GM12874 (cell line): ENCODE data around the gene SYNGR4.

Experiments used
- TF ChIP-seq, protein P1 (sequence below): IDR thresholded peaks from 2 replicates; pipeline ENCODE4 v1.5.1; 2011; ENCODE audit warnings: low read depth, mild to moderate bottlenecking, control low read depth, low read length, moderate library complexity; ENCODE audit not compliant: insufficient read depth

The SYNGR4 gene

DNA sequence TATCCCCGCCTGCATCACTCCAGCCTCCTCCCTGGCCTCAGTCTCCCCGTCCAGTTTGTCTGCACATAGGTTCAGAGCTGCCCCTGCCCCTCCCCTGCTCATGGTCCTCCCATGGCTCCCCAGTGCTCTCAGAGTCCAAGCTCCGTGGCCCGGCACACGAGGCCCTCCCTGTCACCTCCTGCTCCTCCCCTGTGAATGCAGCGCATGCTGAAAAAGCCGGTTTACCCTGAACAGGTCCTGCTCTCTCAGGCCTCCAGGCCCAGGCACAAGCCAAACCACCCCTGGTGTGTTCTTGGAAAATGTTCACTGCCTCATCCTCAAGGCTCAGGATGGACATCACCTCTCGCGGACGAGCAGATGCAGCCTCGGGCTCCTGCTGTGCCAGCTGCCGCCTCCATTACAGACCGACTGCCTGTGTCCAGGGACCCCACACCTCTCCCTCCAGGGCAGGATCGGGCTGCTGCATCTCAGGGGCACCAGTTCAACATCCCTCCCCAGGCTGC lies 25.9 kb upstream of the SYNGR4 start:
- TF ChIP-seq, protein P1, sequence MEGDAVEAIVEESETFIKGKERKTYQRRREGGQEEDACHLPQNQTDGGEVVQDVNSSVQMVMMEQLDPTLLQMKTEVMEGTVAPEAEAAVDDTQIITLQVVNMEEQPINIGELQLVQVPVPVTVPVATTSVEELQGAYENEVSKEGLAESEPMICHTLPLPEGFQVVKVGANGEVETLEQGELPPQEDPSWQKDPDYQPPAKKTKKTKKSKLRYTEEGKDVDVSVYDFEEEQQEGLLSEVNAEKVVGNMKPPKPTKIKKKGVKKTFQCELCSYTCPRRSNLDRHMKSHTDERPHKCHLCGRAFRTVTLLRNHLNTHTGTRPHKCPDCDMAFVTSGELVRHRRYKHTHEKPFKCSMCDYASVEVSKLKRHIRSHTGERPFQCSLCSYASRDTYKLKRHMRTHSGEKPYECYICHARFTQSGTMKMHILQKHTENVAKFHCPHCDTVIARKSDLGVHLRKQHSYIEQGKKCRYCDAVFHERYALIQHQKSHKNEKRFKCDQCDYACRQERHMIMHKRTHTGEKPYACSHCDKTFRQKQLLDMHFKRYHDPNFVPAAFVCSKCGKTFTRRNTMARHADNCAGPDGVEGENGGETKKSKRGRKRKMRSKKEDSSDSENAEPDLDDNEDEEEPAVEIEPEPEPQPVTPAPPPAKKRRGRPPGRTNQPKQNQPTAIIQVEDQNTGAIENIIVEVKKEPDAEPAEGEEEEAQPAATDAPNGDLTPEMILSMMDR: no peak

DNA sequence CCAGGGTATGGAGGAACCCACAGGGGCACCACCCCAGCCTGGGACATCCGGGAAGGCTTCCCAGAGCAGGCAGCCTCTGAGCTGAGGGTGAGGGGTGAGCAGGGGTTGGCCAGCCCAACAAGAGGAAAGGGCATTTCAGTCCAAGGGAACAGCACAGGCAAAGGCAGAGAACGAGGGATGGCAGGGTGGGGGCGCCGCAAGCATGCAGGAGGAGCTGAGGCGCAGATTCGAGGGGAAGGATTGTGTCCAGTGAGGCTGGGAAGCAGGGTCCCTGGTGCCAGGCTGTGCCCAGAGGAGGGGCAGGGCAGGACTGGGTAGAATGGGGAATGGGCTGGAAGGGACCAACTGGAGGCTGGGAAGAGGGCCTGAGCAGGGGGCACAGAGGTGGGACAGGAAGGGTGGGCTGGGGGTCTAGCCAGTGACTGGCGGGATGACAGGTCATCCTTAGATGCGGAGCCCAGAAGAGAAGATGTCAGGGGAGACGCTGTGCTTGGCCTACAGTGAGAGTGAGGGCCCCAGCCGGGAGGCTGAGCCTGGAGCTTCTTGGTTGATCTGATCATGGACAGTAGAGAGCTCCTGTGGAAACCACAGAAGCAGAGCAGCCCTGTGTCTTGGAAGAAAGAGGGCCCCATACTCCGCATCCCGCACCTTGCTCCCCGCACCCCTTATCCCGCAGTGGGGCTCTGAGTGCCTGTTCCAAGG lies 25.2 kb upstream of the SYNGR4 start:
- TF ChIP-seq, protein P1: no peak

DNA sequence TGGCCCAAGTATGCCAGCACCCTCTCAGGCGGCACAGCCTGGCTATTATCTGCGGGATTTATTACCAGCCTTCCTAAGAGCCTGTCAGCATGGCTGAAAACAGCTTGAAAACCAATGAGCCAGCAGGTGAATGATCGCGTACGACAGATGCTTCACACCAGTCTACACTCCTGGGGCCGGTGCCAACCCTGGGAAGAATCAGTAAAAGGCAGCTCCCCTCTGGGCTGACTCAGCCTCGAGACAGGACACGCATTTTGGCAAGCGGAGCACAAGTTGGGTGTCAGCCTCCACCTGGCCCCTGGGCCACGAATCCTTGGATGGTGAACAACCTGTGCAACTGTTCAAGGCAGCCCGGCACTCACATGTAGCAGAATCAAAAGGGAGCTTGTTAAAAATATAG lies 23.2 kb upstream of the SYNGR4 start:
- TF ChIP-seq, protein P1: no peak

DNA sequence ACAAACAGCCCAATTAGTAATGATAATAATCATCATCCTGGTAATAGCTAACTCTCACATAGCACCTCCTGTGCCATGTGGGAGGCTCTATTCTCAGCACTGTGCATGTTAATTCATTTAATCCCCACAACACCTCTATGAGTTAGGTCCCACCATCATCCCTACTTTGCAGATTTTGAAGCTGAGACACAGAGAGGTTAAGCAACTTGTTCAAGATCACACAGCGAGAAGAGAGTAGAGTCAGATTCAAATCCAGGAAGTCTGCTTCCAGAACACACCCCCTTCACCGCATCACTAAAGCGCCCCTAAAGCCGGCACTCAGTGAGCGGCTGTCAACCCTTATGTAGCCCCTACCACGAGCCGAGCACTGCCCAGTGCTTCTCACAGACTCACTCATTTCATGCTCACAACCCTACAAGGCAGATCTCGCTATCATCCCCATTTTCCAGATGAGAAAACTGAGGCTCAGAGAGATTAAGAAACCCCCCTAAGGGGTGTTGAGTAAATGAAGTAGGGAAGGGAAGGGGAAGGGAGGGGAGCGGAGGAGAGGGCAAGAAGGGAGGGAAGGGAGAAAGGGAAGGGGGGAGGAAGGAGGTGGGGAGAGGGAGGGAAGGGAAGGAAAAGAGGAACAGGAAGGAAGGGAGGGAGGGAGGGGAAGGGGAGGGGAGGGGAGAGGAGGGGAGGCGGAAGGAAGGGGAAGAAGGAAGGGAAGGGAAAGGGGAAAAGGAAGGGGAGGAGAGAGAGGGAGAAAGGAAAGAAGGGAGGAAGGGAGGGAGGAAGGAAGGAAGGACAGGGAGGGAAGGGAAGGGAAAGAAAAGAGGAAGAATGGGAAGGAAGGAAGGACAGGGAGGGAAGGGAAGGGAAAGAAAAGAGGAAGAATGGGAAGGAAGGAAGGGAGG lies 22.4 kb upstream of the SYNGR4 start:
- TF ChIP-seq, protein P1: no peak

DNA sequence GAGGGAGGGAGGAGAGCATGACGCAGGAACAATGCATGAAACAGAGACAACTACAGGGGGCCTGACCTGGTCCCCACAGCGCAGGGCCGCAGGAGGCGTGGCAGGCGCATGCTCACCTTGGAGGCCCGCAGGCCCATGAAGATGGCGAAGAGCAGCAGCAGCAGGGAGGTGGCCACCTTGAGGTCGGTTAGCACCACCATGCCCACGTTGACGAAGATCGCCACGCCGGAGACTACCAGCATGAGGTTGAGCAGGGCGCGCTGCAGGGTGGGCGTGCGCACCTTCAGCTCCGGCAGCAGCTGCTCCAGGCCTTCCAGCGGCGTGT lies 21.8 kb upstream of the SYNGR4 start:
- TF ChIP-seq, protein P1: no peak

DNA sequence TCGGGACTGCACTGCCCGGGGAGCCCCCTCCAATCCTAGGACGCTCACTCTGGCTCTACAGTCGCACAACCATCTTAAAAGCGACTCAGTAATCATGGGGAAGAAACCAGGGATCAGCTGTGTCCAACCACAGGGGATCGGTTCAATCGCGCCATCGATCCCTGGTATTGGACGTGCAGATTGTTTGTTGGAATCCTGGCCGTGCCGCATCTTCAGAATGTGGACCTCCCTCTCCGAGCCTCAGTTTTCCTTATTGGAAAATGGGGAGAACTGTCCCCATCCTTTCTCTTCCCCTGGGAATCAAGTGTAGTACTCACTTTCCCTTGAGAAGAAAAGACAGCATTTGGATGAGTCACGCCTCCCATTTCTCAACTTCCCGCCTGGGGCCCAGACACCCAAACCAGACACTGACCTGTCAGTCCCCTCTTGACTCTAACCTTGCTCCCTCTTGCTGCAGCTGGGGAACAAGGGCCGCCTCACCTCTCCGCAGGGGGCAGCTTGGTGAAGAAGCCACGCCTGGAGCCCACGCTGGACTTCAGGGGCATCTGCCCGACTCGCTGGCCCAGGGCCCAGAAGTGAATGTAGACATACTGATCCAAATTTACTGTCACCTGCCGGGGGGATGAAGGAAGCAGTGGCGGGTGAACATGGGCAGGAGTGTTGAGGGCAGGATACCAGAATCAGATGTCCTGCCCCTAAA lies 21.2 kb upstream of the SYNGR4 start:
- TF ChIP-seq, protein P1: no peak

DNA sequence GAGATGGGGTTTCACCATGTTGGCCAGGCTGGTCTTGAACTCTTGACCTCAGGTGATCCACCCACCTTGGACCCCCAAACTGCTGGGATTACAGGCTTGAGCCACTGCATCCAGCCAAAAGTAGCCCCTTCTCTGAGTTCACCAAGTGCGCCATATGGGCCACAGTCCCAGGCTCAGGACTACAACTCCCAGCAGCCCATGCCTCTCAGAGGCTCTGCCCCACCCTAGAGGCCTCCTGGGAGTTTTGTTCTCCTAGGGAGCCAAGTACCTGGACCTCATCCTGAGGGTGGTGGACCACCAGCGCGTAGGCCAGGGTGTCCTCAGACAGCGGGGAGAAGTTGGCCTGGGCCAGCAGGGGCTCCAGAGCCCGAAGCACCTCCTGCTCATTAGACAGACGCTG lies 19.3 kb upstream of the SYNGR4 start:
- TF ChIP-seq, protein P1: no peak
